Esophagus muscularis mucosa (tissue), 4 donors: ENCODE results near the gene NKAIN2. TPM values are rescaled to one million over a fixed set of nuclear protein-coding genes. Genes with fewer than 3 reads are reported as not detected.

Experiments
- DNase-seq: peaks from one replicate; pipeline ENCODE4 v3.0.0-alpha.2; 2017; ENCODE audit errors: extremely low spot score
- H3K27ac ChIP-seq, 4 donors: fragments of 200-600 bp; sonication (generic); replicated peaks in 1 of 4; 1 replicate in 3 of 4; 2 replicates in 1 of 4; pipeline ENCODE4 v1.5.1; 2016 to 2019; ENCODE audit warnings: mild to moderate bottlenecking in 1 of 4
- H3K27me3 ChIP-seq, 4 donors: fragments of 200-600 bp; sonication (generic); one replicate each; pipeline versions ENCODE4 v1.5.1 to v1.6.0; 2016 to 2019
- H3K36me3 ChIP-seq, 4 donors: fragments of 200-600 bp; sonication (generic); one replicate each; pipeline ENCODE4 v1.5.1; 2016 to 2019
- H3K4me1 ChIP-seq, 4 donors: fragments of 200-600 bp; sonication (generic); one replicate each; pipeline ENCODE4 v1.5.1; 2016 to 2019
- H3K4me3 ChIP-seq, 4 donors: fragments of 200-600 bp; sonication (generic); 1 replicate in 2 of 4; 2 replicates in 2 of 4; pipeline ENCODE4 v1.5.1; 2016 to 2019; ENCODE audit warnings: mild to moderate bottlenecking in 4 of 4, moderate library complexity in 1 of 4
- H3K9me3 ChIP-seq, 4 donors: fragments of 200-600 bp; sonication (generic); 1 replicate in 3 of 4; 2 replicates in 1 of 4; pipeline ENCODE4 v1.5.1; 2016 to 2019
- EP300 ChIP-seq: sonication (generic); formaldehyde crosslinking; IDR thresholded peaks from one replicate; pipeline ENCODE4 v1.6.1; 2017; ENCODE audit warnings: antibody characterized with exemption
- POLR2A ChIP-seq: fragments of 450-650 bp; IDR thresholded peaks from one replicate; pipeline ENCODE4 v1.6.1; 2017; ENCODE audit warnings: antibody characterized with exemption, moderate library complexity, mild to moderate bottlenecking, low read depth
- POLR2AphosphoS5 ChIP-seq, 2 donors: sonication (generic); formaldehyde crosslinking; IDR thresholded peaks; one replicate each; pipeline ENCODE4 v1.6.1; 2017; ENCODE audit warnings: antibody characterized with exemption in 2 of 2
- WGBS: methylation state at CpG from one replicate; pipeline ENCODE4 v1.1.5; 2018; 5-methylcytosine and 5-hydroxymethylcytosine counted together
- intact Hi-C: fragments of 100-400 bp; cut with DNase I; formaldehyde crosslinking; loops from one replicate; pipeline ENCODE4 v1.15.1; 2023
- total RNA-seq, 4 donors: library from RNA; depleted of rRNA; stranded (reverse); fragments of >200 nt; gene quantifications; one replicate each; pipeline versions ENCODE4 v1.1.0 to v1.2.1, GENCODE V29; 2016
- TF ChIP-seq, protein P1 (sequence below), 3 experiments: fragments of 200-600 bp in 2 of 3; fragments of 450-650 bp in 1 of 3; sonication (generic) in 2 of 3; IDR thresholded peaks; one replicate each; pipeline ENCODE4 v1.5.1; 2017 to 2019; ENCODE audit warnings: antibody characterized with exemption in 3 of 3, mild to moderate bottlenecking in 2 of 3, moderate library complexity in 1 of 3

The NKAIN2 gene
- total RNA-seq, result under 1 TPM in 3 of 4 donors, not detected in 1; 0.11 to 0.66 (median 0.13) TPM

DNA sequence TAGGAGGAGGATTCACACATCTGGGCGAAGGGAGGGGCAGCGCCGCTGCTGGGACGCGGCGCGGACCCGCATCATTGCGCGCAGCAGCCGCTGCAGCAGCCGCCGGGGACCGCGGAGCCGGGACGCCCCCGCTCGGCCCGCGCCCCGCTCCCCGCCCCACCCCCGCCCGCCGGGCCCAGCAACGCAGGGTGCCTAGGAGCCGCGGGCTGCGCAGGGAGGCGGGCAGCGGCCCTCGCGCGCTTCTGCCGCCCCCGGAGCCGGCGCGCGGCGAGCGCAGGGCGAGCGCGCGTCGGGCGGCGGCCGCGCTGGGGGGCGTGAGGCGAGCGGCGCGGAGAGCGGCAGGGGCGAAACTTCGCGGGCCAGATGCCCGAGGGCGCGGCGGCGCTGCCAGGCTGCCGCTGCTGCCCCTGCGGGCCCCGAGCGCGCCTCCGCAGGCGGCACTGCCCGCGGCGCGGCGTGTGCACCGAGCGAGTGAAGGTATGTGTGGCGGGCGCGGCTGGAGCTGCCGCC is at the start of gene NKAIN2:
Gene NKAIN2, plus strand, starts transcription at position 362 of the 510 bp plus-strand sequence.
- peak within 1 kb of the TSS; percentile 55 to 63 (median 60) for H3K4me3 ChIP-seq
- TF ChIP-seq POLR2AphosphoS5 (IDR thresholded peaks at IDR 0.05) (no peak), EP300 (no peak), POLR2A (no peak)
- TF ChIP-seq, protein P1, sequence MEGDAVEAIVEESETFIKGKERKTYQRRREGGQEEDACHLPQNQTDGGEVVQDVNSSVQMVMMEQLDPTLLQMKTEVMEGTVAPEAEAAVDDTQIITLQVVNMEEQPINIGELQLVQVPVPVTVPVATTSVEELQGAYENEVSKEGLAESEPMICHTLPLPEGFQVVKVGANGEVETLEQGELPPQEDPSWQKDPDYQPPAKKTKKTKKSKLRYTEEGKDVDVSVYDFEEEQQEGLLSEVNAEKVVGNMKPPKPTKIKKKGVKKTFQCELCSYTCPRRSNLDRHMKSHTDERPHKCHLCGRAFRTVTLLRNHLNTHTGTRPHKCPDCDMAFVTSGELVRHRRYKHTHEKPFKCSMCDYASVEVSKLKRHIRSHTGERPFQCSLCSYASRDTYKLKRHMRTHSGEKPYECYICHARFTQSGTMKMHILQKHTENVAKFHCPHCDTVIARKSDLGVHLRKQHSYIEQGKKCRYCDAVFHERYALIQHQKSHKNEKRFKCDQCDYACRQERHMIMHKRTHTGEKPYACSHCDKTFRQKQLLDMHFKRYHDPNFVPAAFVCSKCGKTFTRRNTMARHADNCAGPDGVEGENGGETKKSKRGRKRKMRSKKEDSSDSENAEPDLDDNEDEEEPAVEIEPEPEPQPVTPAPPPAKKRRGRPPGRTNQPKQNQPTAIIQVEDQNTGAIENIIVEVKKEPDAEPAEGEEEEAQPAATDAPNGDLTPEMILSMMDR (IDR thresholded peaks at IDR 0.05), result no peak
- intact Hi-C loops, result loop anchor here (5.0 to 10.0 kb wide), 2 partner anchors 164 to 1051 kb away; no protein-coding TSS in a partner anchor
- DNase-seq, result no peak
- H3K9me3 ChIP-seq, result no peaks in the 10 kb centered on the region
- H3K36me3 ChIP-seq, result no peaks in the 10 kb centered on the region
- no peak within 1 kb of the TSS for H3K27ac ChIP-seq
- 0% methylated on average over 33 of the region's 84 CpGs for WGBS
- peaks cover 5 to 21% (median 19%) of the 10 kb centered on the region in 4 donors for H3K4me1 ChIP-seq
- peaks cover 0 to 16% (median 7%) of the 10 kb centered on the region in 4 donors for H3K27me3 ChIP-seq

DNA sequence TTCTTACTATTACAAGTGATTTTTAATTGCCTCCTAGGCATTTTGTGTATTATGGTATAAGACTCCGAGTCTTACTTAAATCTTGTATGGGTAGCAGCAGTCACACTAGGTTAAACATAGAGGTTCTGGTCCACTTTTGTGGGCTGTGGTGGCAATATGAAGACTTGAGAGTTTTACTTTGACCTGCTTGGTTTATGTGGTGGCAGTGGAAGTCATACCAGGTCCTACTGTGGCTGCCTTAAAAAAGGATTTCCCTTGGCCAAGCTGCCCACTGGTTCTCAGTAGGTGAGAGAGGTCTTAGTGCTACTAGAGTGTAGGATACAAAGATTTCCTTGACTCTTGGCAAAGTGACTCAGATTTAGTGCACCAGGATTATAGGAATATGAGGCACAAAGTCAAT is 44.2 kb upstream of the NKAIN2 start:
- Histone ChIP-seq H3K36me3 (no peaks in the 10 kb centered on the region), H3K4me3 (no peak overlapping the region), H3K9me3 (no peaks in the 10 kb centered on the region), H3K27ac (no peak overlapping the region), H3K27me3 (no peaks in the 10 kb centered on the region), H3K4me1 (no peaks in the 10 kb centered on the region)
- 88% methylated on average over 1 of the region's 1 CpG for WGBS
- no peak for DNase-seq
- intact Hi-C loops, result no loop called here
- TF ChIP-seq POLR2AphosphoS5 (IDR thresholded peaks at IDR 0.05) (no peak), POLR2A (no peak), EP300 (no peak)
- TF ChIP-seq, protein P1 (IDR thresholded peaks at IDR 0.05), result no peak

DNA sequence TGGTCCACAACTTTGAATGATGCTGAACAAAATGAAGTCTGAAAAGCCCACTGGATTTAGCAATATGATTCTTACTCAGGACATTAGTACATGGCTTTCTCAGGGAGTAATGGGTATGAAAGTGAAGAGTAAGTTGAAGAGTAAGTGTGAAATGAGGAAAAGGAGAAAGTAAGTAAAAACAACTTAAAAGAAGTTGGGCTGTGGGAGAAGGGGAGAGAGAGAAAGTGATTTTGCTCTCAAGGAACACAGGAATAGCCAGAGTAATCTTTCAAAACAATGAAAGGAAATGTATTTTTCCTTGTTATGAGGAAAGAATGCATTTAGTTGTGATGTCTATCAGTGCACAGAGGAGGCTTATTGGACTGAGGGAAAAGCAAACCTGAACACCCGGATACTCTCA is 39.8 kb upstream of the NKAIN2 start:
- no peaks in the 10 kb centered on the region for H3K27me3 ChIP-seq
- TF ChIP-seq POLR2AphosphoS5 (IDR thresholded peaks at IDR 0.05), result no peak
- TF ChIP-seq EP300, result no peak
- TF ChIP-seq, protein P1 (IDR thresholded peaks at IDR 0.05), result no peak
- no peak for TF ChIP-seq POLR2A
- no peak overlapping the region for H3K4me3 ChIP-seq
- 70% methylated on average over 1 of the region's 1 CpG for WGBS
- intact Hi-C loops, result no loop called here
- H3K27ac ChIP-seq, result no peak overlapping the region
- H3K9me3 ChIP-seq, result no peaks in the 10 kb centered on the region
- H3K4me1 ChIP-seq, result no peaks in the 10 kb centered on the region
- no peak for DNase-seq
- no peaks in the 10 kb centered on the region for H3K36me3 ChIP-seq

DNA sequence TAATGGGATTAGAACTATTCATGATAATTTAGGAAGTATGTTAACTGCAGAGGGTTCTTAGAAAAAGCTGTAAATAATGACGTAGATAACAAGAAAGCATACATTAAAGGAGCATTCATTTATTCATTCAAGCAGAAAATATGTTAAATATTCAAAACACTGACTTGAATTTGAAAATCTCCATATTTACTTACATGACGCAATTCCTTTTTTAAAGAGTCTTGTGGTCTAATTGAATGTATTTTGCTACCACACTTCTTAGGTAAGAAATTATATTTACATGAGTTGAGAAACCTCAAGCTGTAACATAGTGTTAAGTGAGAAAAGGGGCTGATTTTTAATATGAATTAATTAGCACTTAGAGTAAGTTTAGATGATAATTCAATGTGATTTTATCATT is 38.9 kb upstream of the NKAIN2 start:
- H3K27me3 ChIP-seq, result no peaks in the 10 kb centered on the region
- no peaks in the 10 kb centered on the region for H3K36me3 ChIP-seq
- H3K9me3 ChIP-seq, result no peaks in the 10 kb centered on the region
- H3K4me1 ChIP-seq, result no peaks in the 10 kb centered on the region
- no peak for TF ChIP-seq EP300
- TF ChIP-seq, protein P1 (IDR thresholded peaks at IDR 0.05), result no peak
- no peak for TF ChIP-seq POLR2AphosphoS5 (IDR thresholded peaks at IDR 0.05)
- TF ChIP-seq POLR2A, result no peak
- intact Hi-C loops, result no loop called here
- H3K27ac ChIP-seq, result no peak overlapping the region
- 82% methylated on average over 2 of the region's 2 CpGs for WGBS
- DNase-seq, result no peak
- H3K4me3 ChIP-seq, result no peak overlapping the region

DNA sequence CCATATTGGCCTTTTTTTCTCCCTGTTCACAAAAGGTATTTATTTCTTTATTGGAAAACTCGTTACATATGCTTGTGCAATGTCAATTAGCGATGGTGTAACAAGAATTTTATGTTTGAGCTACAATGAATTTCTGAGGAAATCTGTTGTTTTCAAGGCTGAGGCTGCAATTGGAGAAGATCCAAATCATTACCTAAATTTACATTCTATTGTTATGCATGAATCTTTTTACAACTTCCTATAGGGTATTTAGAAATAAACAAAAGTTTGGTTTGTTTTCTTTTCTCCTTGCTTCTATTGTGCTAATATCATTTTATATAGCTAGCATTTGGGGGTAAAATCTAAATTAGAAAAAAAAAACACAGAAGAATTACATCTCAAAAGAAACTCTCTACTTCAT is 34.7 kb upstream of the NKAIN2 start:
- no peak for DNase-seq
- TF ChIP-seq, protein P1 (IDR thresholded peaks at IDR 0.05), result no peak
- TF ChIP-seq POLR2A (no peak), EP300 (no peak), POLR2AphosphoS5 (IDR thresholded peaks at IDR 0.05) (no peak)
- Histone ChIP-seq H3K4me1 (no peaks in the 10 kb centered on the region), H3K27ac (no peak overlapping the region), H3K36me3 (no peaks in the 10 kb centered on the region), H3K4me3 (no peak overlapping the region), H3K9me3 (no peaks in the 10 kb centered on the region), H3K27me3 (no peaks in the 10 kb centered on the region)
- WGBS, result 81% methylated on average over 2 of the region's 2 CpGs
- intact Hi-C loops, result no loop called here
